Astrocyte (in vitro differentiated cells and primary cell): Measurements from ENCODE around the gene GRID2IP.

Source experiments
- CTCF ChIP-seq: IDR thresholded peaks from 2 replicates; pipeline ENCODE4 v1.5.1; 2011; ENCODE audit warnings: low read depth, mild to moderate bottlenecking, inconsistent platforms, low read length, moderate library complexity; ENCODE audit not compliant: insufficient read depth
- EZH2 ChIP-seq: IDR thresholded peaks from 2 replicates; pipeline ENCODE4 v1.6.1; 2012; ENCODE audit warnings: mild to moderate bottlenecking, low read length, inconsistent platforms; ENCODE audit not compliant: insufficient read depth

- TF ChIP-seq CTCF (no peak), EZH2 (no peak)
These were observed 48.4 kb downstream of the GRID2IP start for GRCh38 chr7:6502886-6503285.
